PC-3 (cell line): ENCODE results near the gene SCUBE3. TPM values are rescaled to one million over a fixed set of nuclear protein-coding genes. Genes with fewer than 3 reads are reported as not detected.

Experiments used
- ATAC-seq: fragments of 200-7000 bp; cut with Tn5 transposase; 2 replicates; pipeline ENCODE4 v1.9.1; 2020; ENCODE audit warnings: mild to moderate bottlenecking, moderate library complexity
- BruUV-seq: library from RNA; stranded (reverse); fragments of 400-500 nt; replicated peaks from 2 replicates; lab custom pipeline; 2021; lab: Mats Ljungman, UMichigan
- CTCF ChIA-PET: fragments of 300-600 bp; sonication (Branson Sonifier 250); formaldehyde crosslinking; loops from one replicate; lab custom pipeline; 2022; ENCODE audit warnings: antibody characterized with exemption; lab: Charles Lee
- POLR2A ChIA-PET: fragments of 300-600 bp; sonication (Branson Sonifier 250); formaldehyde crosslinking; loops from one replicate; lab custom pipeline; 2022; ENCODE audit warnings: antibody characterized with exemption; ENCODE audit not compliant: unreplicated experiment; lab: Charles Lee
- DNase-seq: peaks from one replicate; pipeline ENCODE4 v3.0.0-alpha.2; 2015
- H2AFZ ChIP-seq: fragments of 300-600 bp; sonication (generic); 2 replicates; pipeline ENCODE4 v1.6.0; 2016; ENCODE audit warnings: antibody characterized with exemption, low read length
- H3F3A ChIP-seq: fragments of 300-600 bp; sonication (generic); one replicate; pipeline ENCODE4 v1.6.0; 2017; ENCODE audit warnings: antibody characterized with exemption, low read length, control low read depth, mild to moderate bottlenecking; ENCODE audit not compliant: unreplicated experiment
- H3K27ac ChIP-seq: fragments of 300-600 bp; sonication (generic); 2 replicates; pipeline ENCODE4 v1.5.1; 2016; ENCODE audit warnings: mild to moderate bottlenecking, low read length
- H3K27me3 ChIP-seq: fragments of 300-600 bp; sonication (generic); 2 replicates; pipeline ENCODE4 v1.6.1; 2016; ENCODE audit warnings: low read length, mixed read lengths
- H3K36me3 ChIP-seq: fragments of 300-600 bp; sonication (generic); 2 replicates; pipeline ENCODE4 v1.6.1; 2016; ENCODE audit warnings: low read depth, mixed run types, low read length, mixed read lengths
- H3K4me1 ChIP-seq: fragments of 300-600 bp; sonication (generic); 2 replicates; pipeline ENCODE4 v1.5.1; 2016; ENCODE audit warnings: low read length; ENCODE audit not compliant: insufficient read depth
- H3K4me2 ChIP-seq: fragments of 300-600 bp; sonication (generic); 2 replicates; pipeline ENCODE4 v1.6.0; 2016; ENCODE audit warnings: low read length
- H3K4me3 ChIP-seq: fragments of 300-600 bp; sonication (generic); 2 replicates; pipeline ENCODE4 v1.5.1; 2016; ENCODE audit warnings: mild to moderate bottlenecking, low read length, mixed read lengths
- H3K79me2 ChIP-seq: fragments of 300-600 bp; sonication (generic); 2 replicates; pipeline ENCODE4 v1.6.1; 2017; ENCODE audit warnings: low read length, mixed read lengths
- H3K9ac ChIP-seq: fragments of 300-600 bp; sonication (generic); 2 replicates; pipeline ENCODE4 v1.6.0; 2016; ENCODE audit warnings: mild to moderate bottlenecking, low read length
- H3K9me2 ChIP-seq: fragments of 300-600 bp; sonication (generic); replicated peaks from 2 replicates; pipeline ENCODE4 v1.6.1; 2016; ENCODE audit warnings: mixed run types, low read length, mixed read lengths
- H3K9me3 ChIP-seq: fragments of 300-600 bp; sonication (generic); 2 replicates; pipeline ENCODE4 v1.6.1; 2016; ENCODE audit warnings: low read length, mixed read lengths
- H4K20me1 ChIP-seq: fragments of 300-600 bp; sonication (generic); 2 replicates; pipeline ENCODE4 v1.6.1; 2016; ENCODE audit warnings: low read length, mixed read lengths
- CTCF ChIP-seq: fragments of 300-600 bp; sonication (generic); conservative IDR thresholded peaks from 2 replicates; pipeline ENCODE4 v1.5.1; 2017; ENCODE audit warnings: antibody characterized with exemption, low read depth, mild to moderate bottlenecking, low read length
- EZH2 ChIP-seq: fragments of 300-600 bp; sonication (generic); IDR thresholded peaks from one replicate; pipeline ENCODE4 v1.6.1; 2017; ENCODE audit warnings: antibody characterized with exemption, mild to moderate bottlenecking, low read length; ENCODE audit not compliant: unreplicated experiment
- EZH2phosphoT487 ChIP-seq: fragments of 300-600 bp; sonication (generic); IDR thresholded peaks from 2 replicates; pipeline ENCODE4 v1.6.1; 2018; ENCODE audit warnings: mild to moderate bottlenecking, antibody characterized with exemption, low read length, borderline replicate concordance
- intact Hi-C: fragments of 100-400 bp; cut with micrococcal nuclease; formaldehyde crosslinking; loops from 2 replicates; pipeline ENCODE4 v1.9.0; 2023
- total RNA-seq: library from RNA; depleted of rRNA; stranded (reverse); fragments of >200 nt; gene quantifications from 2 replicates; pipeline ENCODE4 v1.2.3, GENCODE V29; 2014

Gene SCUBE3
- total RNA-seq, 1 experiment from 2014 or later, result 1.5 TPM

- intact Hi-C loops, result no loop called here
- H4K20me1 ChIP-seq, result no peaks in the 10 kb centered on the region
- POLR2A ChIA-PET, result no interaction called here
Observed at GRCh38 chr6:35216851-35217811, 3.4 kb downstream of the SCUBE3 start.

GRCh38 chr6:35218021-35218420, 4.3 kb downstream of the SCUBE3 start:
- H3K4me1 ChIP-seq, result peaks cover 13% of the 10 kb centered on the region; the same call in 1 of the 2 replicates
- no peak overlapping the region for H3K27ac ChIP-seq
- intact Hi-C loops, result no loop called here
- BruUV-seq, result no TSS peak
- no peak overlapping the region for H3K4me2 ChIP-seq
- ChIA-PET POLR2A (interaction anchor here (0.5 kb wide), 1 partner anchor 796 kb away, joined by 11 read pairs; no protein-coding TSS in a partner anchor), CTCF (no interaction called here)
- H2AFZ ChIP-seq, result no peak overlapping the region
- DNase-seq (no peak), ATAC-seq (no peak)
- H4K20me1 ChIP-seq, result no peaks in the 10 kb centered on the region
- no peak overlapping the region for H3K9ac ChIP-seq
- H3K27me3 ChIP-seq, result no peaks in the 10 kb centered on the region
- H3K36me3 ChIP-seq, result no peaks in the 10 kb centered on the region
- H3K9me3 ChIP-seq, result no peaks in the 10 kb centered on the region
- TF ChIP-seq CTCF (no peak), EZH2phosphoT487 (no peak), EZH2 (no peak)
- no peaks in the 10 kb centered on the region for H3K79me2 ChIP-seq
- H3F3A ChIP-seq, result no peaks in the 10 kb centered on the region
- H3K9me2 ChIP-seq, result no peaks in the 10 kb centered on the region
- H3K4me3 ChIP-seq, result no peak overlapping the region

More at GRCh38 chr6:35216851-35217811, 3.4 kb downstream of the SCUBE3 start:
- Histone ChIP-seq H3K79me2 (no peaks in the 10 kb centered on the region), H3K9me2 (no peaks in the 10 kb centered on the region), H2AFZ (no peak overlapping the region), H3K27ac (no peak overlapping the region), H3K9ac (no peak overlapping the region), H3K4me3 (no peak overlapping the region), H3F3A (no peaks in the 10 kb centered on the region), H3K27me3 (no peaks in the 10 kb centered on the region), H3K4me1 (peaks cover 13% of the 10 kb centered on the region; the same call in 1 of the 2 replicates), H3K4me2 (no peak overlapping the region), H3K36me3 (no peaks in the 10 kb centered on the region), H3K9me3 (no peaks in the 10 kb centered on the region)
- CTCF ChIA-PET, result no interaction called here
- peak; percentile 39; the same call in 1 of the 2 replicates for ATAC-seq
- no TSS peak for BruUV-seq
- TF ChIP-seq EZH2phosphoT487 (no peak), EZH2 (no peak), CTCF (no peak)
- DNase-seq, result peak; percentile 21

GRCh38 chr6:35218456-35218855, 4.7 kb downstream of the SCUBE3 start:
- H3F3A ChIP-seq, result no peaks in the 10 kb centered on the region
- no peak overlapping the region for H2AFZ ChIP-seq
- no peaks in the 10 kb centered on the region for H3K79me2 ChIP-seq
- H4K20me1 ChIP-seq, result no peaks in the 10 kb centered on the region
- no peaks in the 10 kb centered on the region for H3K9me3 ChIP-seq
- no peaks in the 10 kb centered on the region for H3K36me3 ChIP-seq
- ATAC-seq (no peak), DNase-seq (no peak)
- TF ChIP-seq EZH2 (no peak), EZH2phosphoT487 (no peak), CTCF (no peak)
- H3K4me1 ChIP-seq, result peaks cover 13% of the 10 kb centered on the region; the same call in 1 of the 2 replicates
- intact Hi-C loops, result no loop called here
- no peaks in the 10 kb centered on the region for H3K9me2 ChIP-seq
- H3K4me3 ChIP-seq, result no peak overlapping the region
- POLR2A ChIA-PET, result interaction anchor here (0.5 kb wide), 1 partner anchor 796 kb away, joined by 11 read pairs; no protein-coding TSS in a partner anchor
- no peak overlapping the region for H3K9ac ChIP-seq
- BruUV-seq, result no TSS peak
- no peak overlapping the region for H3K4me2 ChIP-seq
- no peaks in the 10 kb centered on the region for H3K27me3 ChIP-seq
- CTCF ChIA-PET, result no interaction called here
- no peak overlapping the region for H3K27ac ChIP-seq
